Measurements from ENCODE around the gene KCTD19. TPM values are rescaled to one million over a fixed set of nuclear protein-coding genes. Genes with fewer than 3 reads are reported as not detected.

KCTD19 gene
- total RNA-seq, 1 experiment from 2014 or later, result 1.1 TPM

GRCh38 chr16:67278773-67279295 is 47.7 kb downstream of the KCTD19 start:
- peaks cover 2% of the 10 kb centered on the region; the same call in 1 of the 2 replicates for H3K4me1 Mint-ChIP-seq
- peaks cover 23% of the 10 kb centered on the region for H3K27me3 Mint-ChIP-seq (ENCODE audit: low read depth)
- CTCF ChIA-PET, result interaction anchor here (0.9 to 2.3 kb wide), 17 partner anchors 9 to 266 kb away, joined by 3 to 20 read pairs (median 4); partner anchors contain the start of genes FHOD1, KCTD19, LRRC36 and TMEM208
- ATAC-seq (peak; percentile 69), DNase-seq (ENCODE audit: low spot score) (peak; percentile 59)
- no peaks in the 10 kb centered on the region for H3K9me3 Mint-ChIP-seq
- H3K4me3 Mint-ChIP-seq, result peak overlapping the region; percentile 69
- H3K27ac Mint-ChIP-seq, result no peak overlapping the region
- POLR2A ChIA-PET, result interaction anchor here (1.2 kb wide), 1 partner anchor 32 kb away, joined by 3 read pairs; the partner anchor contains the start of gene FHOD1
- no peak for TF ChIP-seq ATF1 (CRISPR knock-in tag; IDR thresholded peaks at IDR 0.05)
- no peak for TF ChIP-seq GABPB1 (CRISPR knock-in tag; IDR thresholded peaks at IDR 0.05)
- H3K36me3 Mint-ChIP-seq, result no peaks in the 10 kb centered on the region; the same call in 1 of the 2 replicates

GRCh38 chr16:67277999-67278772 is 48.4 kb downstream of the KCTD19 start:
- POLR2A ChIA-PET, result interaction anchor here (1.2 kb wide), 1 partner anchor 31 kb away, joined by 3 read pairs; the partner anchor contains the start of gene FHOD1

GRCh38 chr16:67277294-67277998 is 49.1 kb downstream of the KCTD19 start:
- Mint-ChIP-seq H3K27me3 (ENCODE audit: low read depth) (peaks cover 23% of the 10 kb centered on the region), H3K27ac (no peak overlapping the region), H3K9me3 (no peaks in the 10 kb centered on the region), H3K4me1 (peaks cover 2% of the 10 kb centered on the region; the same call in 1 of the 2 replicates), H3K36me3 (no peaks in the 10 kb centered on the region; the same call in 1 of the 2 replicates), H3K4me3 (no peak overlapping the region)
- POLR2A ChIA-PET, result no interaction called here
- CTCF ChIA-PET, result interaction anchor here (0.6 to 2.3 kb wide), 9 partner anchors 8 to 254 kb away, joined by 3 to 20 read pairs (median 4); no protein-coding TSS in a partner anchor
- DNase-seq (ENCODE audit: low spot score) (no peak), ATAC-seq (no peak)
- TF ChIP-seq ZNF425 (CRISPR knock-in tag; conservative IDR thresholded peaks at IDR 0.05), result no peak
- no peak for TF ChIP-seq ESRRA (CRISPR knock-in tag; IDR thresholded peaks at IDR 0.05; ENCODE audit: borderline replicate concordance)
- no peak for TF ChIP-seq PRDM15 (CRISPR knock-in tag; IDR thresholded peaks at IDR 0.05)
- TF ChIP-seq STAT6 (CRISPR knock-in tag; conservative IDR thresholded peaks at IDR 0.05; ENCODE audit: low read depth), result no peak
- no peak for TF ChIP-seq ETV6 (CRISPR knock-in tag; IDR thresholded peaks at IDR 0.05)
- TF ChIP-seq ZNF138 (CRISPR knock-in tag; conservative IDR thresholded peaks at IDR 0.05), result no peak
- TF ChIP-seq ZMAT4 (CRISPR knock-in tag; IDR thresholded peaks at IDR 0.05), result no peak
- no peak for TF ChIP-seq ATF6 (CRISPR knock-in tag; IDR thresholded peaks at IDR 0.05)
- no peak for TF ChIP-seq MAX (CRISPR knock-in tag; IDR thresholded peaks at IDR 0.05)
- TF ChIP-seq ZBTB21 (CRISPR knock-in tag; IDR thresholded peaks at IDR 0.05; ENCODE audit: borderline replicate concordance), result no peak

More at GRCh38 chr16:67277999-67278772, 48.4 kb downstream of the KCTD19 start:
- no peak for DNase-seq (ENCODE audit: low spot score)
- Mint-ChIP-seq H3K4me1 (peaks cover 2% of the 10 kb centered on the region; the same call in 1 of the 2 replicates), H3K27me3 (ENCODE audit: low read depth) (peaks cover 23% of the 10 kb centered on the region), H3K4me3 (peak overlapping the region; percentile 69), H3K36me3 (no peaks in the 10 kb centered on the region; the same call in 1 of the 2 replicates), H3K27ac (no peak overlapping the region), H3K9me3 (no peaks in the 10 kb centered on the region)
- TF ChIP-seq MAX (CRISPR knock-in tag; IDR thresholded peaks at IDR 0.05) (0 out of 2 replicates have a peak, but pooled peaks have one; percentile 28), GTF2I (CRISPR knock-in tag; conservative IDR thresholded peaks at IDR 0.05) (no peak), OVOL2 (CRISPR knock-in tag; IDR thresholded peaks at IDR 0.05; ENCODE audit: borderline replicate concordance) (no peak)
- ATAC-seq, result no peak
- CTCF ChIA-PET, result interaction anchor here (0.7 to 2.3 kb wide), 18 partner anchors 9 to 265 kb away, joined by 3 to 20 read pairs (median 4); partner anchors contain the start of genes FHOD1, KCTD19, LRRC36 and TMEM208

Data from WTC11 (cell line).